GM23248 (cell line): ENCODE measurements around the gene CYP26B1. TPM values are rescaled to one million over a fixed set of nuclear protein-coding genes. Genes with fewer than 3 reads are reported as not detected.
A peak's percentile ranks its signal among the peaks of the same experiment; 100 is the strongest.

ENCODE experiments used
- DNase-seq: peaks from one replicate; pipeline ENCODE4 v3.0.0-alpha.2; 2015
- H2AFZ ChIP-seq: fragments of 200-600 bp; sonication (generic); 2 replicates; pipeline ENCODE4 v1.6.1; 2016; ENCODE audit warnings: antibody characterized with exemption
- H3F3A ChIP-seq: fragments of 200-600 bp; sonication (generic); 2 replicates; pipeline ENCODE4 v1.6.1; 2016; ENCODE audit warnings: mild to moderate bottlenecking, antibody characterized with exemption, mixed run types; ENCODE audit not compliant: insufficient read depth
- H3K27ac ChIP-seq: fragments of 200-600 bp; sonication (generic); 2 replicates; pipeline ENCODE4 v1.5.1; 2016; ENCODE audit warnings: mild to moderate bottlenecking
- H3K27me3 ChIP-seq: fragments of 200-600 bp; sonication (generic); replicated peaks from 2 replicates; pipeline ENCODE4 v1.6.1; 2016; ENCODE audit warnings: mild to moderate bottlenecking; ENCODE audit not compliant: insufficient read depth
- H3K36me3 ChIP-seq: fragments of 200-600 bp; sonication (generic); 2 replicates; pipeline ENCODE4 v1.6.1; 2016; ENCODE audit warnings: low read depth, mild to moderate bottlenecking
- H3K4me1 ChIP-seq: fragments of 200-600 bp; sonication (generic); 2 replicates; pipeline ENCODE4 v1.6.1; 2016; ENCODE audit warnings: mild to moderate bottlenecking; ENCODE audit not compliant: insufficient read depth
- H3K4me2 ChIP-seq: fragments of 200-600 bp; sonication (generic); one replicate; pipeline ENCODE4 v1.6.1; 2016; ENCODE audit warnings: mild to moderate bottlenecking; ENCODE audit not compliant: unreplicated experiment
- H3K4me3 ChIP-seq: fragments of 200-600 bp; sonication (generic); 2 replicates; pipeline ENCODE4 v1.5.1; 2016; ENCODE audit warnings: mild to moderate bottlenecking
- H3K79me2 ChIP-seq: fragments of 200-600 bp; sonication (generic); 2 replicates; pipeline ENCODE4 v1.6.1; 2016; ENCODE audit warnings: mild to moderate bottlenecking; ENCODE audit not compliant: insufficient read depth
- H3K9ac ChIP-seq: fragments of 200-600 bp; sonication (generic); 2 replicates; pipeline ENCODE4 v1.6.1; 2016; ENCODE audit warnings: mild to moderate bottlenecking
- H3K9me2 ChIP-seq: fragments of 200-600 bp; sonication (generic); 2 replicates; pipeline ENCODE4 v1.6.1; 2016; ENCODE audit warnings: mixed run types, mild to moderate bottlenecking, moderate library complexity; ENCODE audit not compliant: insufficient read depth
- H3K9me3 ChIP-seq: fragments of 200-600 bp; sonication (generic); one replicate; pipeline ENCODE4 v1.6.1; 2017; ENCODE audit warnings: low read depth
- H4K20me1 ChIP-seq: fragments of 200-600 bp; sonication (generic); 2 replicates; pipeline ENCODE4 v1.6.0; 2016; ENCODE audit not compliant: insufficient read depth
- EZH2 ChIP-seq: fragments of 200-600 bp; sonication (generic); IDR thresholded peaks from 2 replicates; pipeline ENCODE4 v1.6.1; 2018; ENCODE audit warnings: antibody characterized with exemption, mild to moderate bottlenecking; ENCODE audit not compliant: insufficient read depth, poor library complexity, severe bottlenecking
- EZH2phosphoT487 ChIP-seq: fragments of 200-600 bp; sonication (generic); IDR thresholded peaks from 2 replicates; pipeline ENCODE4 v1.6.1; 2018; ENCODE audit warnings: antibody characterized with exemption, moderate library complexity, mild to moderate bottlenecking, low read depth; ENCODE audit not compliant: insufficient read depth
- WGBS, 2 experiments: methylation state at CpG; one replicate each; pipeline ENCODE4 v1.1.6; 2015 to 2017; ENCODE audit warnings: low lambda C conversion rate in 2 of 2, low coverage in 1 of 2; ENCODE audit errors: missing lambda C conversion rate in 2 of 2; 5-methylcytosine and 5-hydroxymethylcytosine counted together
- in situ Hi-C: fragments of 300-500 bp; cut with MboI; formaldehyde crosslinking; loops from 2 replicates; pipeline ENCODE4 v1.15.0; 2020
- polyA plus RNA-seq: library from polyadenylated mRNA; unstranded; fragments of >200 nt; fragmentation: Nextera tagmentation; extraction: Ambion mirVana; gene quantifications from 2 replicates; pipeline ENCODE4 v1.2.1, GENCODE V29; 2016
- total RNA-seq: library from RNA; depleted of rRNA; stranded (reverse); fragments of >200 nt; shearing (Covaris generic); gene quantifications from 2 replicates; pipeline ENCODE4 v1.2.3, GENCODE V29; 2014

CYP26B1 gene
- total and polyA plus RNA-seq, 2 experiments from 2014 or later, result 0.23 to 0.32 TPM

- TF ChIP-seq EZH2phosphoT487 (no peak), EZH2 (no peak)
- in situ Hi-C loops, result no loop called here
Observed at GRCh38 chr2:72082887-72083286, 64.8 kb downstream of the CYP26B1 start.

GRCh38 chr2:72082021-72082601 lies 65.6 kb downstream of the CYP26B1 start:
- H3K27ac ChIP-seq, result no peak overlapping the region
- in situ Hi-C loops, result no loop called here
- H4K20me1 ChIP-seq, result no peaks in the 10 kb centered on the region
- H3K36me3 ChIP-seq, result no peaks in the 10 kb centered on the region
- peaks cover 15% of the 10 kb centered on the region; the same call in 1 of the 2 replicates for H3K27me3 ChIP-seq
- peak overlapping the region; percentile 1 for H3K4me2 ChIP-seq
- DNase-seq, result peak; percentile 47
- no peak overlapping the region for H3K9ac ChIP-seq
- no peak for TF ChIP-seq EZH2phosphoT487
- no peak for TF ChIP-seq EZH2
- peaks cover 11% of the 10 kb centered on the region for H3K4me1 ChIP-seq
- H3K4me3 ChIP-seq, result no peak overlapping the region
- 14 to 18% methylated on average over 12 of the region's 12 CpGs for WGBS, 2 experiments
- no peaks in the 10 kb centered on the region for H3K79me2 ChIP-seq
- 0 out of 2 replicates have a peak, but pooled peaks cover 3% of the 10 kb centered on the region for H3F3A ChIP-seq
- no peaks in the 10 kb centered on the region for H3K9me3 ChIP-seq
- no peaks in the 10 kb centered on the region for H3K9me2 ChIP-seq
- no peak overlapping the region for H2AFZ ChIP-seq

More at GRCh38 chr2:72082887-72083286, 64.8 kb downstream of the CYP26B1 start:
- DNase-seq, result no peak
- 0 out of 2 replicates have a peak, but pooled peaks cover 3% of the 10 kb centered on the region for H3F3A ChIP-seq
- H2AFZ ChIP-seq, result no peak overlapping the region
- H3K36me3 ChIP-seq, result no peaks in the 10 kb centered on the region
- H3K4me2 ChIP-seq, result no peak overlapping the region
- no peaks in the 10 kb centered on the region for H3K9me3 ChIP-seq
- no peaks in the 10 kb centered on the region for H3K9me2 ChIP-seq
- H3K9ac ChIP-seq, result no peak overlapping the region
- WGBS, 2 experiments, result 91 to 95% methylated on average over 17 of the region's 17 CpGs
- no peak overlapping the region for H3K4me3 ChIP-seq
- H3K27me3 ChIP-seq, result peaks cover 11% of the 10 kb centered on the region; the same call in 1 of the 2 replicates
- H3K79me2 ChIP-seq, result no peaks in the 10 kb centered on the region
- H3K27ac ChIP-seq, result no peak overlapping the region
- peaks cover 11% of the 10 kb centered on the region for H3K4me1 ChIP-seq
- H4K20me1 ChIP-seq, result no peaks in the 10 kb centered on the region

GRCh38 chr2:72081451-72081850 lies 66.2 kb downstream of the CYP26B1 start:
- peak; percentile 79 for DNase-seq
- peak overlapping the region; percentile 1 for H3K4me2 ChIP-seq
- WGBS, 2 experiments, result 23 to 26% methylated on average over 8 of the region's 8 CpGs
- no peaks in the 10 kb centered on the region for H3K36me3 ChIP-seq
- H3K27ac ChIP-seq, result no peak overlapping the region
- H3K9ac ChIP-seq, result no peak overlapping the region
- TF ChIP-seq EZH2phosphoT487 (no peak), EZH2 (no peak)
- peaks cover 15% of the 10 kb centered on the region; the same call in 1 of the 2 replicates for H3K27me3 ChIP-seq
- H3F3A ChIP-seq, result 0 out of 2 replicates have a peak, but pooled peaks cover 3% of the 10 kb centered on the region
- no peak overlapping the region for H2AFZ ChIP-seq
- in situ Hi-C loops, result no loop called here
- H3K9me2 ChIP-seq, result no peaks in the 10 kb centered on the region
- H3K4me3 ChIP-seq, result no peak overlapping the region
- H3K9me3 ChIP-seq, result no peaks in the 10 kb centered on the region
- no peaks in the 10 kb centered on the region for H3K79me2 ChIP-seq
- peaks cover 11% of the 10 kb centered on the region for H3K4me1 ChIP-seq
- no peaks in the 10 kb centered on the region for H4K20me1 ChIP-seq

- Histone ChIP-seq H3K27me3 (peaks cover 19% of the 10 kb centered on the region), H3K9ac (no peak overlapping the region), H3K4me3 (no peak overlapping the region), H4K20me1 (no peaks in the 10 kb centered on the region), H3K4me1 (peaks cover 11% of the 10 kb centered on the region), H2AFZ (no peak overlapping the region), H3K36me3 (no peaks in the 10 kb centered on the region), H3K4me2 (no peak overlapping the region), H3K9me3 (no peaks in the 10 kb centered on the region), H3K27ac (no peak overlapping the region), H3K9me2 (no peaks in the 10 kb centered on the region), H3F3A (0 out of 2 replicates have a peak, but pooled peaks cover 3% of the 10 kb centered on the region), H3K79me2 (no peaks in the 10 kb centered on the region)
- in situ Hi-C loops, result no loop called here
- no peak for DNase-seq
- 74% methylated on average over 3 of the region's 3 CpGs for WGBS, 2 experiments
- TF ChIP-seq EZH2phosphoT487, result no peak
- no peak for TF ChIP-seq EZH2
Observed at GRCh38 chr2:72080286-72081145, 67.1 kb downstream of the CYP26B1 start.
